Pancreas (tissue), 10 donors: ENCODE results near the gene MARK3. TPM values are rescaled to one million over a fixed set of nuclear protein-coding genes. Genes with fewer than 3 reads are reported as not detected.

ENCODE experiments used
- ATAC-seq, 4 donors: fragments of 200-7000 bp; cut with Tn5 transposase; one replicate each; pipeline versions ENCODE4 v1.8.0 to v1.9.1; 2020; ENCODE audit warnings: mild to moderate bottlenecking in 4 of 4, moderate library complexity in 4 of 4
- DNase-seq, 6 donors: peaks; one replicate each; pipeline ENCODE4 v3.0.0-alpha.2; 2020
- FAIRE-seq: peaks from 2 replicates; lab custom pipeline; 2012; peaks lifted over from hg19 to GRCh38; lab: Jason Lieb, UNC
- H3K27ac ChIP-seq, 4 donors: fragments of 200-600 bp; sonication (generic); 1 replicate in 3 of 4; 2 replicates in 1 of 4; pipeline versions ENCODE4 v1.5.0 to v1.8.0; 2020
- H3K27me3 ChIP-seq, 4 donors: fragments of 200-600 bp; one replicate each; pipeline ENCODE4 v1.8.0; 2021
- H3K36me3 ChIP-seq, 3 donors: fragments of 200-600 bp; sonication (generic) in 1 of 3; one replicate each; pipeline versions ENCODE4 v1.5.0 to v1.8.0; 2020 to 2021
- H3K4me1 ChIP-seq, 3 donors: fragments of 200-600 bp; one replicate each; pipeline ENCODE4 v1.8.0; 2021
- H3K4me3 ChIP-seq, 4 donors: fragments of 200-600 bp; sonication (generic) in 2 of 4; one replicate each; pipeline versions ENCODE4 v1.5.0 to v1.8.0; 2020 to 2021
- H3K9me3 ChIP-seq, 4 donors: fragments of 200-600 bp; one replicate each; pipeline ENCODE4 v1.8.0; 2021
- WGBS, 2 donors: extraction: QIAGEN DNeasy Blood & Tissue Kit; methylation state at CpG; one replicate each; pipeline ENCODE4 v1.1.7; 2013; 5-methylcytosine and 5-hydroxymethylcytosine counted together
- intact Hi-C, 3 donors: fragments of 100-400 bp; cut with DNase I; formaldehyde crosslinking; loops; one replicate each; pipeline versions ENCODE4 v1.11.1 to v1.14.2; 2022
- polyA plus RNA-seq, 2 donors: library from polyadenylated mRNA; stranded (reverse); fragments of 200-250 nt; gene quantifications; one replicate each; pipeline ENCODE4 v1.2.3, GENCODE V29; 2013
- total RNA-seq, 6 donors: library from RNA; stranded (reverse); fragmentation: NEBNext Ultra II Directional in 4 of 6; extraction: Animal tissue kit (Norgen Biotek cat#: 25700) in 4 of 6; gene quantifications; one replicate each; pipeline versions ENCODE4 v1.2.1 to v1.2.4, GENCODE V29; 2021 to 2023
- TF ChIP-seq, protein P1 (sequence below), 4 donors: fragments of 200-600 bp; sonication (generic) in 3 of 4; IDR thresholded peaks; one replicate each; pipeline versions ENCODE4 v1.5.0 to v1.8.0; 2021; ENCODE audit warnings: antibody characterized with exemption in 4 of 4
- donor health status: healthy with polysubstance abuse.
- donor health status: DM: no; HTN: no; CAD: no; lungs with moderate emphysema.
- donor health status: DM: no; HTN: no; CAD: no.
- donor health status: control.
- donor health status: control.
- donor health status: Bipolar disorder and iron deficiency.
- donor health status: DM: yes; HTN: yes; CAD: no.
- donor health status: DM: no; HTN: no; CAD: no.
- donor health status: DM: no; HTN: no; CAD: no.
- donor health status: DM: yes; HTN: yes; CAD: no.

MARK3 gene
- total and polyA plus RNA-seq, 8 donors, result 35.3 to 110 (median 47.0) TPM

DNA sequence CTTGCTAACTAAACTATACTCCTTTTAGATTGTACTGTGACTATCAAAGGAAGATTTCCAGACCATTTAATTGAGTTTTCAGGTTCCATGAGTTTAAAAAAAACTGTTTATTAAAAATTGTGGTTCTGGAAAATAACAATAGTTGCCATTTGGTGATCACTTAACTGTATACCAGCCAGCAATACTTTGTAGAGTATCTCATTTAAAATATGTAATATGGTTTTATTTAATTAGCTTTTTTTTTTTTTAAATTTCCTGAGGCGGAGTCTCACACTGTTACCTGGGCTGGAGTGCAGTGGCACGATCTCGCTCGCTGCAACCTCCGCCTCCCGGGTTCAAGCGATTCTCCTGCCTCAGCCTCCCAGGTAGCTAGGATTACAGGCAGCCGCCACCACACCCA lies 7.4 kb downstream of the MARK3 start:
- DNase-seq, result no peak
- no peak overlapping the region for H3K4me3 ChIP-seq
- H3K4me1 ChIP-seq, result peaks cover 45 to 76% (median 62%) of the 10 kb centered on the region in 3 donors
- TF ChIP-seq, protein P1, sequence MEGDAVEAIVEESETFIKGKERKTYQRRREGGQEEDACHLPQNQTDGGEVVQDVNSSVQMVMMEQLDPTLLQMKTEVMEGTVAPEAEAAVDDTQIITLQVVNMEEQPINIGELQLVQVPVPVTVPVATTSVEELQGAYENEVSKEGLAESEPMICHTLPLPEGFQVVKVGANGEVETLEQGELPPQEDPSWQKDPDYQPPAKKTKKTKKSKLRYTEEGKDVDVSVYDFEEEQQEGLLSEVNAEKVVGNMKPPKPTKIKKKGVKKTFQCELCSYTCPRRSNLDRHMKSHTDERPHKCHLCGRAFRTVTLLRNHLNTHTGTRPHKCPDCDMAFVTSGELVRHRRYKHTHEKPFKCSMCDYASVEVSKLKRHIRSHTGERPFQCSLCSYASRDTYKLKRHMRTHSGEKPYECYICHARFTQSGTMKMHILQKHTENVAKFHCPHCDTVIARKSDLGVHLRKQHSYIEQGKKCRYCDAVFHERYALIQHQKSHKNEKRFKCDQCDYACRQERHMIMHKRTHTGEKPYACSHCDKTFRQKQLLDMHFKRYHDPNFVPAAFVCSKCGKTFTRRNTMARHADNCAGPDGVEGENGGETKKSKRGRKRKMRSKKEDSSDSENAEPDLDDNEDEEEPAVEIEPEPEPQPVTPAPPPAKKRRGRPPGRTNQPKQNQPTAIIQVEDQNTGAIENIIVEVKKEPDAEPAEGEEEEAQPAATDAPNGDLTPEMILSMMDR (IDR thresholded peaks at IDR 0.05), result no peak
- H3K27me3 ChIP-seq, result no peaks in the 10 kb centered on the region
- no peak for FAIRE-seq
- no peaks in the 10 kb centered on the region for H3K36me3 ChIP-seq
- intact Hi-C loops, result no loop called here
- peak overlapping the region in 2 of 4 donors; percentile 33 to 70 for H3K27ac ChIP-seq
- H3K9me3 ChIP-seq, result no peaks in the 10 kb centered on the region
- no peak for ATAC-seq
- WGBS, 2 donors, result 95 to 99% methylated on average over 8 of the region's 8 CpGs

DNA sequence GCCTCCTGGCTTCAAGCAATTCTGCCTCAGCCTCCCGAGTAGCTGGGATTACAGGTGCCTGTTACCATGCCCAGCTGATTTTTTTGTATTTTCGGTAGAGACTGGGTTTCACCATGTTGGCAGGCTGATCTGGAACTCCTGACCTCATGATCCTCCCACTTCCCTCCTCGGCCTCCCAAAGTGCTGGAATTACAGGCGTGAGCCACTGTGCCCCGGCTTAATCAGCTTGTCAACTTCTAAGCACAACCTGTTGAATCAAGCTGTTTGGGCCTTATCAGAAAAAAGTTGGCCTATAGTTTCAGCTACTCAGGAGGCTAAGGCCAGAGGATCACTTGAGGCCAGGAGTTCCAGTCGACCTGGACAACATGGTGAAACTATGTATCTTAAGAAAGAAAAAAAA lies 7.9 kb downstream of the MARK3 start:
- 41 to 43% methylated on average over 6 of the region's 6 CpGs for WGBS, 2 donors
- H3K27ac ChIP-seq, result peak overlapping the region in 2 of 4 donors; percentile 33 to 70
- peaks cover 45 to 74% (median 63%) of the 10 kb centered on the region in 3 donors for H3K4me1 ChIP-seq
- no peaks in the 10 kb centered on the region for H3K9me3 ChIP-seq
- FAIRE-seq (no peak), ATAC-seq (peak in 1 of 4 donors; percentile 6), DNase-seq (no peak)
- no peaks in the 10 kb centered on the region for H3K27me3 ChIP-seq
- no peak overlapping the region for H3K4me3 ChIP-seq
- intact Hi-C loops, result no loop called here
- TF ChIP-seq, protein P1 (IDR thresholded peaks at IDR 0.05), result no peak
- H3K36me3 ChIP-seq, result no peaks in the 10 kb centered on the region

DNA sequence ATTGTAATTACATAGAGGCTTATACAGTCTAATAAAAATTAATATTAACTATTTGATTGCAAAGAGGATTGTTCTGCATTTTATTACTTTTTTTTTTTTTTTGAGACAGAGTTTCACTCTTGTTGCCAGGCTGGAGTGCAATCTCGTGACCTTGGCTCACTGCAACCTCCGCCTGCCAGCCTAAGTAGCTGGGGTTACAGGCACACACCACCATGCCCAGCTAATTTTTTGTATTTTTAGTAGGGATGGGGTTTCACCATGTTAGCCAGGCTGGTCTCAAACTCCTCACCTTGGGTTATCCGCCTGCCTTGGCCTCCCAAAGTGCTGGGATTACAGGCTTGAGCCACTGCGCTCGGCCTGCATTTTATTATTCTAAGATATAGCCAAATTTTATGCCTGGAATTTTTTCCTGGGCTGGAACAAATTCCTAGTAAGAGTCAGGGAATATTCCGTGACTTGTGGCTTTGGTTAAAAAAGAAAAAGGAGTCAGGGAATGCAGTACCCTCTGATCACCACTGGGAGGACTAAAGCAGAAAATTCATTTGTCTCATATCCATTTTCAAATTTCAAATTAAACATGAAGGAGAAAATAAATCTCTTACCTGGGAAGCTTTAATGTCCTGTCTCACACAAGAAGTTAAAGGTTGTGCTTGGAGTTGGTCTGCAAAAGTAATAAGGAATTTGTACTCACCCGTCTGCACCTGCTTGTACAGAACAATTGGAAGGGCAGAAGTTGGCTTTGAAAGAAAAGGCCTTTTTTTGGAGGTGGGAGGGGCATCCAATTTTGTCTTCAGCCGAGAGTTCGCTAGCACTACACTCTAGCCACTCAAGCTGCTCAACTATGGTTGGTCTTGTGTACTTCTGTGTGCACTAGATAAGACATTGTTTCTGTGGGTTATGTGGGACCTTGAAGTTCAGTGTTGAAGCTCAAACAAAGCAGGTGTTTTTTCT lies 8.7 kb downstream of the MARK3 start:
- TF ChIP-seq, protein P1 (IDR thresholded peaks at IDR 0.05), result peak; percentile 56 to 74 (median 73)
- peak overlapping the region in 3 of 4 donors; percentile 43 to 70 (median 63) for H3K27ac ChIP-seq
- H3K9me3 ChIP-seq, result no peaks in the 10 kb centered on the region
- DNase-seq (peak in 2 of 6 donors; percentile 43 to 55), ATAC-seq (peak; percentile 67 to 83 (median 74)), FAIRE-seq (no peak)
- H3K27me3 ChIP-seq, result no peaks in the 10 kb centered on the region
- peaks cover 46 to 74% (median 63%) of the 10 kb centered on the region in 3 donors for H3K4me1 ChIP-seq
- intact Hi-C loops, result no loop called here
- 23 to 25% methylated on average over 9 of the region's 9 CpGs for WGBS, 2 donors
- peak overlapping the region in 2 of 4 donors; percentile 0 to 5 for H3K4me3 ChIP-seq
- H3K36me3 ChIP-seq, result no peaks in the 10 kb centered on the region

DNA sequence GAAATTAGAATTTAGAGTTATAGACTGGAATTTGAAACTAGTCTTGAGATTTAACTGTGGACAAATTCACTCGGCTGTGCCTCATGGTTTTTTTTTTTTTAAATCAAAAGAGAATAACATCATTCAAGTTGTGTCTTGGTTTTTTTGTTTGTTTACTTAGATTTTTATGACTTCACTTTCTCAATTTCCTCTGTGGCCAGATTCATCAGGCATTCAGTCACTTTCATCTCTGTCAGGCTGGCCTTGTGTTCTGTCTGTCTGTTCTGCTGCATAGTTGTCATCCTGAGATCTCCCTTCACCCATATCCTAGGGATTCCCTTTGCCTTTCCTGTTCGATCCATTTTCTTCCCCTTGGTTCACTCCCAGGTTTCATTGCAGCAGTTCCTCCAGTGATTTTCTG lies 10.0 kb downstream of the MARK3 start:
- DNase-seq, result no peak
- intact Hi-C loops, result no loop called here
- FAIRE-seq, result no peak
- no peak for ATAC-seq
- TF ChIP-seq, protein P1 (IDR thresholded peaks at IDR 0.05), result no peak
- Histone ChIP-seq H3K36me3 (no peaks in the 10 kb centered on the region), H3K27me3 (no peaks in the 10 kb centered on the region), H3K4me1 (peaks cover 50 to 82% (median 71%) of the 10 kb centered on the region in 3 donors), H3K27ac (peak overlapping the region in 1 of 4 donors; percentile 51), H3K4me3 (no peak overlapping the region), H3K9me3 (no peaks in the 10 kb centered on the region)
- WGBS, 2 donors, result 44 to 50% methylated on average over 2 of the region's 2 CpGs
